ENCODE measurements around the gene MME. TPM values are rescaled to one million over a fixed set of nuclear protein-coding genes. Genes with fewer than 3 reads are reported as not detected.

The MME gene
- total RNA-seq, 1 donor from 2014 or later, result 83.5 TPM

GRCh38 chr3:155096303-155097008, 16.3 kb downstream of the MME start:
- no peaks in the 10 kb centered on the region for H3K27me3 ChIP-seq (ENCODE audit: control insufficient read depth, insufficient read depth, low read length)
- TF ChIP-seq, protein P1, sequence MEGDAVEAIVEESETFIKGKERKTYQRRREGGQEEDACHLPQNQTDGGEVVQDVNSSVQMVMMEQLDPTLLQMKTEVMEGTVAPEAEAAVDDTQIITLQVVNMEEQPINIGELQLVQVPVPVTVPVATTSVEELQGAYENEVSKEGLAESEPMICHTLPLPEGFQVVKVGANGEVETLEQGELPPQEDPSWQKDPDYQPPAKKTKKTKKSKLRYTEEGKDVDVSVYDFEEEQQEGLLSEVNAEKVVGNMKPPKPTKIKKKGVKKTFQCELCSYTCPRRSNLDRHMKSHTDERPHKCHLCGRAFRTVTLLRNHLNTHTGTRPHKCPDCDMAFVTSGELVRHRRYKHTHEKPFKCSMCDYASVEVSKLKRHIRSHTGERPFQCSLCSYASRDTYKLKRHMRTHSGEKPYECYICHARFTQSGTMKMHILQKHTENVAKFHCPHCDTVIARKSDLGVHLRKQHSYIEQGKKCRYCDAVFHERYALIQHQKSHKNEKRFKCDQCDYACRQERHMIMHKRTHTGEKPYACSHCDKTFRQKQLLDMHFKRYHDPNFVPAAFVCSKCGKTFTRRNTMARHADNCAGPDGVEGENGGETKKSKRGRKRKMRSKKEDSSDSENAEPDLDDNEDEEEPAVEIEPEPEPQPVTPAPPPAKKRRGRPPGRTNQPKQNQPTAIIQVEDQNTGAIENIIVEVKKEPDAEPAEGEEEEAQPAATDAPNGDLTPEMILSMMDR (IDR thresholded peaks at IDR 0.05; ENCODE audit: insufficient read depth, low read length, poor library complexity, severe bottlenecking), result no peak
- no peak for DNase-seq (ENCODE audit: low read depth)
- H3K36me3 ChIP-seq (ENCODE audit: control insufficient read depth, insufficient read depth, low read length), result no peaks in the 10 kb centered on the region
- H3K4me3 ChIP-seq (ENCODE audit: low read depth, low read length), result no peak overlapping the region

DNA sequence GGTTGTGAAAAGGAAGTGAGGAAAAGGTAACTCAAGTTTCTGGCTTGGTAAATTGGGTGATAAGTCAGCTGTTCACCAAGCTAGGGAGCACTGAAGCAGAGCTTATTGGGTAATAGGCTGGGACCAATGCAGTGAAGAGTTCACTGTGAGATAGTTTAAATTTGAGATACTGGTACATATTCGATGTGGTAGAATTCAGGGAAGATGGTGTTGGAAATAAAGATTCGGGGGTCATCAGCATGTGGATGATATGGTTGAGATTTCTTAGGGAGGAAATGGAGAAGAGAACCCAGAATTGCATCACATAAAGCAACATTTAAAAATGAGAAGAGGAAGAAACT, 16.9 kb downstream of the MME start:
- DNase-seq (ENCODE audit: low read depth), result no peak
- Histone ChIP-seq H3K27me3 (ENCODE audit: control insufficient read depth, insufficient read depth, low read length) (no peaks in the 10 kb centered on the region), H3K36me3 (ENCODE audit: control insufficient read depth, insufficient read depth, low read length) (no peaks in the 10 kb centered on the region), H3K4me3 (ENCODE audit: low read depth, low read length) (no peak overlapping the region)
- TF ChIP-seq, protein P1 (IDR thresholded peaks at IDR 0.05; ENCODE audit: insufficient read depth, low read length, poor library complexity, severe bottlenecking), result no peak

GRCh38 chr3:155101398-155101797, 21.3 kb downstream of the MME start:
- no peak for DNase-seq (ENCODE audit: low read depth)
- TF ChIP-seq, protein P1 (IDR thresholded peaks at IDR 0.05; ENCODE audit: insufficient read depth, low read length, poor library complexity, severe bottlenecking), result no peak
- no peaks in the 10 kb centered on the region for H3K36me3 ChIP-seq (ENCODE audit: control insufficient read depth, insufficient read depth, low read length)
- no peaks in the 10 kb centered on the region for H3K27me3 ChIP-seq (ENCODE audit: control insufficient read depth, insufficient read depth, low read length)
- H3K4me3 ChIP-seq (ENCODE audit: low read depth, low read length), result no peak overlapping the region

DNA sequence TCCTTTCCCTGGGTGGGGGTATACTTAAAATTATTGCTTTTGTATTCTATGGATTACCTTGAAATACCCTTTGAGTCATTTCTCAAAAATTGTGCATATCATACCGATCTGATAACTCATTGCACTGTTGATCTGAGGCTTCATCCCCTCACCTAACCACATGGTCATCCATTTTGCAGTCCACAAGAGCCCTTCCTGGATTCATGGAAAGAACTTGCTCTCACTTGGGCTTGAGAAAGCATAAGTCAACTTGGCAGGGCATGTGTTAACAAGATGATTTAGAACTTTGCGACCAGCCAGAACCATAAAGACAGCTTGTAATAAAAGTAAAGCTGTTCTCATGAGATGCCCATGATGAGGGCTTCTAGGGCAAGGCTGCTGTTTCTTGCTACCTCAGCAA, 22.2 kb downstream of the MME start:
- TF ChIP-seq, protein P1 (IDR thresholded peaks at IDR 0.05; ENCODE audit: insufficient read depth, low read length, poor library complexity, severe bottlenecking), result no peak
- H3K27me3 ChIP-seq (ENCODE audit: control insufficient read depth, insufficient read depth, low read length), result no peaks in the 10 kb centered on the region
- DNase-seq (ENCODE audit: low read depth), result no peak

GRCh38 chr3:155103686-155104085, 23.6 kb downstream of the MME start:
- no peaks in the 10 kb centered on the region for H3K27me3 ChIP-seq (ENCODE audit: control insufficient read depth, insufficient read depth, low read length)
- H3K36me3 ChIP-seq (ENCODE audit: control insufficient read depth, insufficient read depth, low read length), result no peaks in the 10 kb centered on the region
- TF ChIP-seq, protein P1 (IDR thresholded peaks at IDR 0.05; ENCODE audit: insufficient read depth, low read length, poor library complexity, severe bottlenecking), result no peak
- no peak for DNase-seq (ENCODE audit: low read depth)
- H3K4me3 ChIP-seq (ENCODE audit: low read depth, low read length), result no peak overlapping the region

More for the DNA sequence above, 22.2 kb downstream of the MME start:
- Histone ChIP-seq H3K4me3 (ENCODE audit: low read depth, low read length) (no peak overlapping the region), H3K36me3 (ENCODE audit: control insufficient read depth, insufficient read depth, low read length) (no peaks in the 10 kb centered on the region)

GRCh38 chr3:155106119-155106518, 26.0 kb downstream of the MME start:
- TF ChIP-seq, protein P1 (IDR thresholded peaks at IDR 0.05; ENCODE audit: insufficient read depth, low read length, poor library complexity, severe bottlenecking), result no peak
- no peaks in the 10 kb centered on the region for H3K27me3 ChIP-seq (ENCODE audit: control insufficient read depth, insufficient read depth, low read length)
- DNase-seq (ENCODE audit: low read depth), result no peak

More at GRCh38 chr3:155106119-155106518, 26.0 kb downstream of the MME start:
- Histone ChIP-seq H3K4me3 (ENCODE audit: low read depth, low read length) (no peak overlapping the region), H3K36me3 (ENCODE audit: control insufficient read depth, insufficient read depth, low read length) (no peaks in the 10 kb centered on the region)
